Adrenal gland (tissue), 12 donors: Measurements from ENCODE around the gene THSD4. TPM values are rescaled to one million over a fixed set of nuclear protein-coding genes. Genes with fewer than 3 reads are reported as not detected.

Experiments
- DNase-seq, 7 donors: peaks; one replicate each; pipeline ENCODE4 v3.0.0-alpha.2; 2019 to 2020
- H3K27ac ChIP-seq, 5 donors: fragments of 200-600 bp; sonication (generic) in 4 of 5; 1 replicate in 3 of 5; 2 replicates in 2 of 5; pipeline versions ENCODE4 v1.5.1 to v1.8.0; 2016 to 2020; ENCODE audit warnings: mild to moderate bottlenecking in 1 of 5
- H3K27me3 ChIP-seq: fragments of 200-600 bp; 2 replicates; pipeline ENCODE4 v1.8.0; 2021
- H3K36me3 ChIP-seq, 2 donors: fragments of 200-600 bp; replicated peaks in 1 of 2; 1 replicate in 1 of 2; 2 replicates in 1 of 2; pipeline versions ENCODE4 v1.5.1 to v1.8.0; 2018 to 2022
- H3K4me1 ChIP-seq, 2 donors: fragments of 200-600 bp; replicated peaks in 1 of 2; 1 replicate in 1 of 2; 2 replicates in 1 of 2; pipeline versions ENCODE4 v1.5.1 to v1.8.0; 2018 to 2021
- H3K4me3 ChIP-seq, 4 donors: fragments of 200-600 bp; sonication (generic) in 3 of 4; one replicate each; pipeline ENCODE4 v1.5.1; 2016 to 2018
- H3K9me3 ChIP-seq, 3 donors: fragments of 200-600 bp; sonication (generic) in 1 of 3; replicated peaks in 1 of 3; 1 replicate in 2 of 3; 2 replicates in 1 of 3; pipeline versions ENCODE4 v1.5.1 to v1.8.0; 2016 to 2021
- POLR2A ChIP-seq, 2 donors: fragments of 450-650 bp; IDR thresholded peaks; one replicate each; pipeline ENCODE4 v1.6.1; 2017; ENCODE audit warnings: antibody characterized with exemption in 2 of 2, mild to moderate bottlenecking in 2 of 2, moderate library complexity in 1 of 2
- WGBS, 4 donors: extraction: QIAGEN DNeasy Blood & Tissue Kit in 2 of 4; methylation state at CpG; one replicate each; pipeline versions ENCODE4 v1.1.5 to v1.1.7; 2013 to 2017; 5-methylcytosine and 5-hydroxymethylcytosine counted together
- intact Hi-C, 2 donors: fragments of 100-400 bp; cut with DNase I; formaldehyde crosslinking; loops; one replicate each; pipeline versions ENCODE4 v1.14.1 to v1.15.0; 2022 to 2023
- polyA plus RNA-seq, 3 donors: library from polyadenylated mRNA; stranded (reverse); fragments of 200-250 nt in 2 of 3; fragments of 350-450 nt in 1 of 3; fragmentation: Illumina TruSeq in 1 of 3; extraction: RNeasy Lipid Tissue Mini Kit (QIAGEN cat#74804) in 1 of 3; gene quantifications; one replicate each; pipeline ENCODE4 v1.2.3, GENCODE V29; 2013 to 2014
- total RNA-seq, 9 donors: library from RNA; depleted of rRNA in 4 of 9; stranded (reverse); fragments of >200 nt in 4 of 9; fragments of 120-200 nt in 1 of 9; fragmentation: NEBNext Ultra II Directional in 1 of 9; extraction: Animal tissue kit (Norgen Biotek cat#: 25700) in 1 of 9; gene quantifications; one replicate each; pipeline versions ENCODE4 v1.1.0 to v1.2.4, GENCODE V29; 2013 to 2023
- TF ChIP-seq, protein P1 (sequence below), 6 experiments: fragments of 450-650 bp in 4 of 6; fragments of 200-600 bp in 2 of 6; sonication (generic) in 1 of 6; IDR thresholded peaks; 1 replicate in 5 of 6; 2 replicates in 1 of 6; pipeline versions ENCODE4 v1.5.1 to v1.8.0; 2016 to 2021; ENCODE audit warnings: antibody characterized with exemption in 6 of 6, mild to moderate bottlenecking in 2 of 6, moderate library complexity in 1 of 6
- donor health status: healthy with polysubstance abuse.
- donor health status: Bipolar disorder and iron deficiency.
- donor health status: DM: yes; HTN: yes; CAD: no.
- donor health status: DM: no; HTN: no; CAD: no.
- donor health status: DM: no; HTN: no; CAD: no.
- donor health status: DM: yes; HTN: yes; CAD: no.

The THSD4 gene
- total and polyA plus RNA-seq, 12 donors = 5.3 to 53.2 (median 23.2) TPM

DNA sequence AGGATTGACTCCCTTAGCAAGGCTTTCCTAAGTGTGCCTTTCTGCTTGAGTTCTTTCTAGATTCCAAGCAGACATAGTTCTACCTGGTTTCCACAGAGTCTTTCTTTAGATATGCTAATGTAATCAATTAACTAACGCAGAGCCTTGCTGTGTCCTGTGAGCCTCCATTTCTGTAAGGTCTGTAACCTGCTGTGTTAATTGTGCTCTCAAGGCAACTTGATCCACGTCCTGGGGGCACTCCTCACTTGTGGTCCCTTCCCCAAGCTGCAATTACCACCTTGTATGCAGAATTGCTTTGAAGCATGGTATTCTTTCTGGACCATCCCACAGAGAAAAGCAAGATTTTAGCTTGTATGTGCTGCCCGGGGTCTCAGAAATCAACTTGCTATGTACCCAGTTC, 29.5 kb upstream of the THSD4 start:
- WGBS, 4 donors = 52 to 65% (median 58%) methylated on average over 3 of the region's 3 CpGs
- DNase-seq = no peak
- no peaks in the 10 kb centered on the region for H3K36me3 ChIP-seq
- H3K9me3 ChIP-seq = no peaks in the 10 kb centered on the region
- intact Hi-C loops = no loop called here
- TF ChIP-seq, protein P1, sequence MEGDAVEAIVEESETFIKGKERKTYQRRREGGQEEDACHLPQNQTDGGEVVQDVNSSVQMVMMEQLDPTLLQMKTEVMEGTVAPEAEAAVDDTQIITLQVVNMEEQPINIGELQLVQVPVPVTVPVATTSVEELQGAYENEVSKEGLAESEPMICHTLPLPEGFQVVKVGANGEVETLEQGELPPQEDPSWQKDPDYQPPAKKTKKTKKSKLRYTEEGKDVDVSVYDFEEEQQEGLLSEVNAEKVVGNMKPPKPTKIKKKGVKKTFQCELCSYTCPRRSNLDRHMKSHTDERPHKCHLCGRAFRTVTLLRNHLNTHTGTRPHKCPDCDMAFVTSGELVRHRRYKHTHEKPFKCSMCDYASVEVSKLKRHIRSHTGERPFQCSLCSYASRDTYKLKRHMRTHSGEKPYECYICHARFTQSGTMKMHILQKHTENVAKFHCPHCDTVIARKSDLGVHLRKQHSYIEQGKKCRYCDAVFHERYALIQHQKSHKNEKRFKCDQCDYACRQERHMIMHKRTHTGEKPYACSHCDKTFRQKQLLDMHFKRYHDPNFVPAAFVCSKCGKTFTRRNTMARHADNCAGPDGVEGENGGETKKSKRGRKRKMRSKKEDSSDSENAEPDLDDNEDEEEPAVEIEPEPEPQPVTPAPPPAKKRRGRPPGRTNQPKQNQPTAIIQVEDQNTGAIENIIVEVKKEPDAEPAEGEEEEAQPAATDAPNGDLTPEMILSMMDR (IDR thresholded peaks at IDR 0.05) = no peak
- TF ChIP-seq POLR2A (IDR thresholded peaks at IDR 0.05) = no peak
- H3K27ac ChIP-seq = no peak overlapping the region
- H3K27me3 ChIP-seq = no peaks in the 10 kb centered on the region
- H3K4me1 ChIP-seq = peaks cover 0 to 7% of the 10 kb centered on the region in 2 donors
- H3K4me3 ChIP-seq = no peak overlapping the region

DNA sequence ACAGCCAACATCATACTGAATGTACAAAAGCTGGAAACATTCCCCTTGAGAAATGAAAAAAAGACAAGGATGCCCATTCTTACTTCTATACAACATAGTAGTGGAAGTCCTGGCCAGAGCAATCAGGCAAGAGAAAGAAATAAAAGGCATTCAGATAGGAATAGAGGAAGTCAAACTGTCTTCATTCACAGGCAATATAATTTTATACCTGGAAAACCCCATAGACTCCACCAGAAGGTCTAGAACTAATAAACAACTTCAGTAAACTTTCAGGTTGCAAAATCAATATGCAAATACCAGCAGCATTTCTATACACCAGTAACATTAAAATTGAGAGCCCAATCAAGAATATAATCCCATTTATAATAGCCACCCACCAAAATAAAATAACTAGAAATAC, 27.1 kb upstream of the THSD4 start:
- Histone ChIP-seq H3K27ac (no peak overlapping the region), H3K4me3 (no peak overlapping the region), H3K36me3 (no peaks in the 10 kb centered on the region), H3K27me3 (no peaks in the 10 kb centered on the region), H3K4me1 (no peaks in the 10 kb centered on the region), H3K9me3 (no peaks in the 10 kb centered on the region)
- intact Hi-C loops = no loop called here
- TF ChIP-seq POLR2A (IDR thresholded peaks at IDR 0.05) = no peak
- TF ChIP-seq, protein P1 (IDR thresholded peaks at IDR 0.05) = no peak
- no peak for DNase-seq

GRCh38 chr15:71088683-71089082, 26.6 kb upstream of the THSD4 start:
- 95 to 100% (median 97%) methylated on average over 1 of the region's 1 CpG for WGBS, 4 donors
- TF ChIP-seq, protein P1 (IDR thresholded peaks at IDR 0.05) = no peak
- no peak for TF ChIP-seq POLR2A (IDR thresholded peaks at IDR 0.05)
- H3K27me3 ChIP-seq = no peaks in the 10 kb centered on the region
- intact Hi-C loops = no loop called here
- no peaks in the 10 kb centered on the region for H3K36me3 ChIP-seq
- H3K4me1 ChIP-seq = no peaks in the 10 kb centered on the region
- DNase-seq = no peak
- H3K9me3 ChIP-seq = no peaks in the 10 kb centered on the region
- no peak overlapping the region for H3K27ac ChIP-seq
- no peak overlapping the region for H3K4me3 ChIP-seq

DNA sequence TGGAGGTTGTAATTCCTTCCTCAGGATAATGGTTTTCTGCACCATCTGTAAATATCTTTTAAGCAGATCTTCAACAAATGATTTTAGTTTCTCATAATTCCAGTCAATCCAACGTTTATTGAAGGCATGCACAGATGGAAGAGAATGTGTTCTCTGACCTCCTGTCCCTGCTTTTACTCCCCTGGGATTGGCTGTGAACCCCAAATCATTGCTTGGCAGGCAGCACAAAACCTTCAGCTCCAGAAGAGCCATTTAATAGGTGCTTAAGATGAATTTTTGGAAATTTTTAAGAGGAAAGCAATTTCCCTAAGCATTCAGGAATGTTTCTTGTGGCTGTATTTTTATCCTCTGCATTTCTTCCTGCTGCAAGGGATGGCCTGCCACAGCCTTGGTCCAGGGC, 25.5 kb upstream of the THSD4 start:
- DNase-seq = no peak
- intact Hi-C loops = no loop called here

More for the DNA sequence above, 25.5 kb upstream of the THSD4 start:
- TF ChIP-seq POLR2A (IDR thresholded peaks at IDR 0.05) = no peak
- TF ChIP-seq, protein P1 (IDR thresholded peaks at IDR 0.05) = no peak
- no peaks in the 10 kb centered on the region for H3K9me3 ChIP-seq
- H3K36me3 ChIP-seq = no peaks in the 10 kb centered on the region
- no peak overlapping the region for H3K27ac ChIP-seq
- no peaks in the 10 kb centered on the region for H3K27me3 ChIP-seq
- WGBS, 4 donors = 23 to 39% (median 35%) methylated on average over 1 of the region's 1 CpG
- no peak overlapping the region for H3K4me3 ChIP-seq
- H3K4me1 ChIP-seq = no peaks in the 10 kb centered on the region
